Heart right ventricle (tissue), 16 donors: ENCODE data around the gene GNB1L. TPM values are rescaled to one million over a fixed set of nuclear protein-coding genes. Genes with fewer than 3 reads are reported as not detected.

ENCODE experiments used
- ATAC-seq, 8 donors: fragments of 200-7000 bp; cut with Tn5 transposase; one replicate each; pipeline ENCODE4 v1.9.1; 2020; ENCODE audit warnings: mild to moderate bottlenecking in 8 of 8, moderate library complexity in 8 of 8, moderate number of reproducible peaks in 1 of 8
- DNase-seq, 2 donors: peaks; one replicate each; pipeline ENCODE4 v3.0.0-alpha.2; 2020
- H3K27ac ChIP-seq, 10 donors: fragments of 200-600 bp; sonication (generic) in 2 of 10; one replicate each; pipeline versions ENCODE4 v1.5.0 to v1.8.0; 2020 to 2022; ENCODE audit warnings: mild to moderate bottlenecking in 3 of 10
- H3K27me3 ChIP-seq, 7 donors: fragments of 200-600 bp; one replicate each; pipeline ENCODE4 v1.8.0; 2021 to 2022; ENCODE audit warnings: mild to moderate bottlenecking in 2 of 7
- H3K36me3 ChIP-seq, 9 donors: fragments of 200-600 bp; sonication (generic) in 1 of 9; one replicate each; pipeline versions ENCODE4 v1.5.0 to v1.8.0; 2020 to 2022; ENCODE audit warnings: mild to moderate bottlenecking in 2 of 9
- H3K4me1 ChIP-seq, 9 donors: fragments of 200-600 bp; sonication (generic) in 1 of 9; one replicate each; pipeline versions ENCODE4 v1.5.0 to v1.8.0; 2020 to 2022; ENCODE audit warnings: mild to moderate bottlenecking in 4 of 9
- H3K4me3 ChIP-seq, 10 donors: fragments of 200-600 bp; sonication (generic) in 2 of 10; one replicate each; pipeline versions ENCODE4 v1.5.0 to v1.8.0; 2020 to 2022; ENCODE audit warnings: mild to moderate bottlenecking in 7 of 10, moderate library complexity in 2 of 10
- H3K9me3 ChIP-seq, 11 donors: fragments of 200-600 bp in 10 of 11; sonication (generic) in 2 of 11; one replicate each; pipeline versions ENCODE4 v1.5.0 to v1.8.0; 2013 to 2022; ENCODE audit warnings: mild to moderate bottlenecking in 2 of 11, control low read depth in 1 of 11, moderate library complexity in 1 of 11
- CTCF ChIP-seq, 9 donors: fragments of 200-600 bp; sonication (generic) in 2 of 9; IDR thresholded peaks; one replicate each; pipeline versions ENCODE4 v1.5.0 to v1.8.0; 2021 to 2022; ENCODE audit warnings: antibody characterized with exemption in 9 of 9, mild to moderate bottlenecking in 5 of 9, moderate library complexity in 1 of 9
- WGBS, 2 donors: extraction: QIAGEN DNeasy Blood & Tissue Kit; methylation state at CpG; one replicate each; pipeline ENCODE4 v1.1.7; 2013; ENCODE audit warnings: inconsistent platforms in 1 of 2; 5-methylcytosine and 5-hydroxymethylcytosine counted together
- intact Hi-C, 10 donors: fragments of 100-400 bp; cut with DNase I; formaldehyde crosslinking; loops; one replicate each; pipeline versions ENCODE4 v1.11.1 to v1.14.2; 2022
- polyA plus RNA-seq, 2 donors: library from polyadenylated mRNA; stranded (reverse); fragments of 200-250 nt; gene quantifications; one replicate each; pipeline ENCODE4 v1.2.3, GENCODE V29; 2013
- total RNA-seq, 10 donors: library from RNA; stranded (reverse); fragmentation: NEBNext Ultra II Directional in 3 of 10; extraction: Animal tissue kit (Norgen Biotek cat#: 25700) in 3 of 10; gene quantifications; one replicate each; pipeline versions ENCODE4 v1.2.1 to v1.2.4, GENCODE V29; 2021 to 2023
- donor health status: Arrhythmogenic right ventricular cardiomyopathy.
- donor health status: ischemic (EF 13 %, LVEDD 7.1; RV severe dilation, severe dysfunction).
- donor health status: healthy with polysubstance abuse.
- donor health status: DM: no; HTN: yes; CAD: no.
- donor health status: DM: no; HTN: no; CAD: no.
- donor health status: ischemic (EF 25% LVEDD 6.9; RV normal size, moderate dysfunction).
- donor health status: ischemic (EF 25% LVEDD 5.7; RV mildly dilated, moderate dysfunction).
- donor health status: healthy.
- donor health status: DM: yes; HTN: yes; CAD: no.
- donor health status: Ischemic cardiomyopathy.
- donor health status: ischemic (EF 35%, LVEDD 5.7; RV mildly dilated, moderate dysfunction).
- donor health status: nonischemic (EF 11% LVEDD 7.7; RV severe dilation, severe dysfunction).
- donor health status: DM: yes; HTN: yes; CAD: no.
- donor health status: PGD.
- donor health status: ischemic (EF 29% LVEDD 5.4; RV normal size, mild dysfunction).
- donor health status: nonischemic (EF 23%, LVEDD 6.1; RV moderate dilation, normal function).

The GNB1L gene
- total and polyA plus RNA-seq, 12 donors = 0.76 to 9.3 (median 1.9) TPM

GRCh38 chr22:19816372-19817119, 38.1 kb downstream of the GNB1L start:
- DNase-seq (no peak), ATAC-seq (no peak)
- Histone ChIP-seq H3K9me3 (no peaks in the 10 kb centered on the region), H3K4me3 (no peak overlapping the region), H3K36me3 (no peaks in the 10 kb centered on the region), H3K27me3 (no peaks in the 10 kb centered on the region), H3K27ac (no peak overlapping the region), H3K4me1 (peaks cover 0 to 2% (median 0%) of the 10 kb centered on the region in 9 donors)
- intact Hi-C loops = no loop called here
- TF ChIP-seq CTCF (IDR thresholded peaks at IDR 0.05) = no peak
- WGBS, 2 donors = 94% methylated on average over 14 of the region's 14 CpGs

- no peak for TF ChIP-seq CTCF (IDR thresholded peaks at IDR 0.05)
- no peak for ATAC-seq
- Histone ChIP-seq H3K27ac (no peak overlapping the region), H3K36me3 (no peaks in the 10 kb centered on the region), H3K4me1 (peaks cover 0 to 2% (median 0%) of the 10 kb centered on the region in 9 donors), H3K4me3 (no peak overlapping the region), H3K27me3 (no peaks in the 10 kb centered on the region), H3K9me3 (no peaks in the 10 kb centered on the region)
- intact Hi-C loops = no loop called here
- 87 to 91% methylated on average over 16 of the region's 16 CpGs for WGBS, 2 donors
- no peak for DNase-seq
Observed at GRCh38 chr22:19815823-19816290, 38.8 kb downstream of the GNB1L start.

- intact Hi-C loops = no loop called here
Observed at GRCh38 chr22:19815093-19815822, 39.4 kb downstream of the GNB1L start.

More at GRCh38 chr22:19815093-19815822, 39.4 kb downstream of the GNB1L start:
- no peaks in the 10 kb centered on the region for H3K36me3 ChIP-seq
- no peak for DNase-seq
- no peak overlapping the region for H3K27ac ChIP-seq
- no peak for TF ChIP-seq CTCF (IDR thresholded peaks at IDR 0.05)
- H3K4me3 ChIP-seq = no peak overlapping the region
- 91 to 93% methylated on average over 18 of the region's 18 CpGs for WGBS, 2 donors
- no peak for ATAC-seq
- H3K27me3 ChIP-seq = no peaks in the 10 kb centered on the region
- H3K4me1 ChIP-seq = peaks cover 0 to 2% (median 0%) of the 10 kb centered on the region in 9 donors
- H3K9me3 ChIP-seq = no peaks in the 10 kb centered on the region
